GM18498 (cell line): ENCODE results near the gene GABRG2.
"Not testable (repeated sequence)": the region's sequence is repeated elsewhere in the genome, so short reads cannot be mapped to it uniquely, and the experiment has no call there.

Experiments
- ATAC-seq: cut with Tn5 transposase; IDR thresholded peaks from one replicate; pipeline ENCODE4 v1.9.1; 2021; ENCODE audit warnings: mild to moderate bottlenecking, moderate library complexity; ENCODE audit not compliant: unreplicated experiment

GABRG2 gene

DNA sequence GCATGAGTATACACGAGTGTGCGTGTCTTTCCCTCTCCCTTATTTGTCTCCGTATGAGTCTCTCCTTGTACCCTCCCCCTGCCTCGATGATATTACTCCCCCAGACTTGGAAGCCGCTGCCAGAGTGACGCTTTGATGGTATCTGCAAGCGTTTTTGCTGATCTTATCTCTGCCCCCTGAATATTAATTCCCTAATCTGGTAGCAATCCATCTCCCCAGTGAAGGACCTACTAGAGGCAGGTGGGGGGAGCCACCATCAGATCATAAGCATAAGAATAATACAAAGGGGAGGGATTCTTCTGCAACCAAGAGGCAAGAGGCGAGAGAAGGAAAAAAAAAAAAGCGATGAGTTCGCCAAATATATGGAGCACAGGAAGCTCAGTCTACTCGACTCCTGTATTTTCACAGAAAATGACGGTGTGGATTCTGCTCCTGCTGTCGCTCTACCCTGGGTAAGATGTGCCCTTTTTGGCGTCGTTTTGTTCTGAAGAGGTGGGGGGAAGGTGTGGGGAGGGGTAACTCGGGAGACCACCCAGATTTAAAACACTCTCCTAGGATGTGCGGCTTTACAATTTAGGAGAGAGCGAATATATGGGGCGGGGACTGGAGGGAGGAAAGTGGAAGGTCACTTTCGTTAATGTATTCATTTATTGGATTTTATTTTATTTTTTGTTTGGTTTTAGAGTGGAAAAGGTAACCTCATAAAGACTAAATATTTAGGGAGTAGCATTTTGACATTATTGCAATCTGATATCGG lies at the start of gene GABRG2:
TSS of gene GABRG2 (plus strand) at position 119 of the 757 bp plus-strand sequence. CDS start at position 346, 227 bp downstream.
- ATAC-seq, result no peak

DNA sequence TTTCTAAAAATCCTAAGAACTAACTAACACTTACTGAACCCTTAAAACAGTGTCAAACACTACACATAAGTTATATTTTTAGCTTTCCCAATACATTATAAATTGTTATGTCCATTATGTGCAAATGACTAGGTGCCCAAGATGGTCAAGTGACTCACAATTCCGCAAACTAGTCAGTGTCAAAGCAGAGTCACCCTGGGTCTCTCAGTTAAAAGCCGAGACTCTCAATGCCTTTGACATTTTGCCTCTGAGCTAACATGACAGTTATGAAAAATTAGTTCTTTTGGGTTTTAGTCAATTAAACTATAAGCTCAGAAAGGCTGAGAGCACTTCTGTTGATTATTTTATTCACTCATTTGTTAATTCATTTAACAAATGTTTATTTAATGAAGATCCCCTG lies 42.3 kb upstream of the GABRG2 start:
- no peak for ATAC-seq

DNA sequence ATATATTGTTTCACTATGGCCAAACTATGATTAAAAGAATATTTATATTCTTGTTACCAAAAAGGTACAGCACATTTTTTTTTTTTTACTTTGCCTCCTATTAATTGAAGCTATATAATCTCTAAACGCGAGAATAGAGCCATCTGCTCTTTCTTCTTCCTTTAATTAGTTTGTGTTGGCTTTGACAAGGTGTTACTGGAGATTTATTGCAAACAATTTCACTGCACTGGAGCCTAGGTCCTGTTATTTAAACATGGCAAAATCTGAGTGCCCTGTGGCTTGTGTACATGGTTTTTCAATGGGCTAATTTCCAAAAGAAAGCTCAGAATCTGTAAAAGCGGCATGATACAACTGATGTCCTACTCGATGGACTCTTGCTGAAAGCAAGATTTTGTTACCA lies 40.8 kb upstream of the GABRG2 start:
- no peak for ATAC-seq

DNA sequence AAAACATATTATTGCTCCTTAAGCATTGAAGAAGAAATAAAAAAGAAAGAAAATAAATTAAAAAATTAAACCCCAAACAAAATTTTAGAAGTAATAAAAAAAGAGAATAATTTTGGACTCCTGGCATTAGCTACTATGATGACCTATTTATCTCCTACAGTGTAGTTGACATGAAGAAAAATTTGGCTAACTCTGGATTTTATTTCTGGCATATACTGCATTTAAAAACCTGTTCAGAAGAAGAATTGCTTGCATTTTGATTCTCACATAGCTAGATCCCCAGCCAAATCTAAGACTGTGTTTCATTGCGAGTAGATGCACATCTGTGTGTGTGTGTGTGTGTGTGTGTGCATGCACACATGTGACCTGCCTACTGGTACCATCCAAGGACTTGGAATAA lies 30.1 kb upstream of the GABRG2 start:
- no peak for ATAC-seq

DNA sequence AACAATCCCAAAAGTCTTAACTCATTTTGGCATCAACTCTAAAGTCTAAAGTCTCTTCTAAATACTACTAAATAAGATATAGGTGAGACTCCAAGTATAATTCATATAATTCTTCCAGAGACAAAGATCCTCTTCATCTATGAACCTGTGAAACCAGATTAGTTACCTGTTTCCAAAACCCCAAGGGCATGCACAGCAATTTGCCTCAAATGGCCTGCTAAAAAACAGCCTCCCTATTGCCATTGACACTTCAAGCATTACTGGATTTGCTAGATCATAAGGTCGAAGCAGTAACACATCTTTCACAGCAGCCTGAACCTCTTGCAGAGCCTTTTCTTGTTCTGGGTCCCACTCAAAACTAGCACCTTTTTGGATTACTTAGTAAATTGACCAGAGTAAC lies 20.3 kb upstream of the GABRG2 start:
- ATAC-seq, result no peak

DNA sequence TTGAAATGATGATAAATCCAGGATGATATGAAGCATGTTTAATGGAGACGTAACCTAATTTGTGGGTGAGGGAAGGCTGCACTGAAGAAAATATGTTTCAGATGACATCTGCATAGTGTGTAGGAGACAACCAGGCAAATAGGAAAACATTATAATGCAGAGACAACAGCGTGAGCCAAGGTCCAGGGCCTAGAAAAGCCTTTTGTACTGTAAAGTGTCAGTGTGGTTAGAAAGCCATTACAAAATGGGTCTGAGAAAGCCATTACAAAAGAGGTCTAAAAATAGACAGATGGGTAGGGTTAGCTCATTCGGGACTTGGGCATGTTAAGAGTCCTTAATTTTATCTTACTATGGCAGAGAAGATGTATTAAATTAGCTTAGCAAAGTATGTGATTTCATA lies 14.9 kb upstream of the GABRG2 start:
- ATAC-seq, result no peak

GRCh38 chr5:162055095-162055494 lies 12.5 kb upstream of the GABRG2 start:
- ATAC-seq, result not testable (repeated sequence)

GRCh38 chr5:162067162-162067561 lies 411 bp upstream of the GABRG2 start:
- ATAC-seq, result no peak

DNA sequence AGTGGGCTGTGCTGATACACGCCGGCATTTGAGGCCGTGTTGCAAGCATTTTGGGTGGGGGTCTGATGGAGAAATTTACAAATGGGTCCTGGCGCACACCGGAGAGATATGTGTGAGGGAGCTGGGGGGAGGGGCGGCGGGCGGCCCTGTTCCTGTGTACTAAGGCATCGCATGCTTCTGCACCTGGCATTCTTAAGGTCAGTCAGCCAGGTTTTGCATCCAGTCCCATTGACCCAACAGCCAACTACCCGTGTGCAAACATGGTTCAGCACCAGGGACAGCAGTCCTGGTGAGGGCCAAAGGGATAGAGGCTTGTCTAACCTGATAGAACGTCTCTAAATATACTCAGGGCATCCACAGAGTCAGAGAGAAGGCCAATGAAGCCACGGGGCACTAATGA lies 839 bp downstream of the GABRG2 start:
- ATAC-seq, result no peak

- no peak for ATAC-seq
These were observed 1.4 kb downstream of the GABRG2 start for GRCh38 chr5:162068936-162069335.

DNA sequence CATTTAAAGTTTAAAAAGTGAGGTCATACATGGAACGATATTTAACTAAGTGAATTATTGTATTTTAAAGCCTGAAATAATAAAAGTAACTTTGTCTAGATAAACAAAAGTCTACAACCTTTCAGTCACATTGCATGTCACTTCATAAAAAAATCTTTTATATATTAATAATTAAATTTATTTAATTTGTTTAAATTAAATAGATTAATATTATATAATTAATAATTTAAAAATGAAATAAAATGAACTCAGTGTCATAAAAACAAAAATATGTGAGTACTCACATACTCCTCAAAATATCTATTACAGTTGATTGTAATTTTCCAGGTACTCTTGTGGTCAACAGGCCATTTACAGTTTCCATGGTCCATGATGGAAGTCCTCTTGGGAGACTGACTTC lies 11.2 kb downstream of the GABRG2 start:
- no peak for ATAC-seq

- ATAC-seq, result no peak
These were observed 23.8 kb downstream of the GABRG2 start for GRCh38 chr5:162091336-162091735.

DNA sequence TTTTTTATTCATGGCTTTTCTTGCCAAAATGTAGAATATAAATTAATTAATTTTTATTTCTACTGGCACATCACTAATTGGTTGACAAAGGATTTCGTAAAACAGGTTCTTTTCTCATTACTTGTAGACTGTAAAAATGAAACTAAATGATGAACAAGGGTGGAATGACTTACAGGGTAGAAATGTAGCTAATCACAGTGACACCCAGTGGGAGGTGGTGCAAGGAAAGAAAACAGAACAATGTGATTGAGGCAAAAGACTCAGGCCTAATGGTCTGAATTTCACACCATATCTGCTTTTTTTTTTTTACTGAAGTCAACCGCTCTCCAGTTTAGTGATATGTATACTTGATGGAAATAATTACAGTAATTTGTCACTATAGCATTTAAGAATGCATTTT lies 28.9 kb downstream of the GABRG2 start:
- no peak for ATAC-seq

DNA sequence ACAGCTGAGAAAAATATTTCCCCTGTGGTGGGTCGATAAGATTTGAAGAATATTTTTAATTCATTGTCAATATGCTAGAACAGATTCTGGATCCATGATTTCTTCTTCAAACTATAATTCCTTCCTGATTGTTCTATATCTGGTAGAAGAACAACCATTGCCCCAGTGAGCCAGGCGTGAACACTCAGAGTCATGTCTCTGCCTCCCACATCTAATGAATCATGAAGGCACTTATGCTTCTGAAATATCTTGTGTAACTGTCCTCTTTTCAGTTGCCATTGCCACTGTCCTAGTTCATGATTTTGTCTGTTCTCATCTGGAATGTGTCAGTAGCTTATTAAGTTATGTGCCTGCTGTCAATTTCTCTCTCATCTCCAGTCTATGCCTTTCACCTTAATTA lies 40.0 kb downstream of the GABRG2 start:
- ATAC-seq, result no peak

GRCh38 chr5:162119801-162120200 lies 52.2 kb downstream of the GABRG2 start:
- no peak for ATAC-seq

DNA sequence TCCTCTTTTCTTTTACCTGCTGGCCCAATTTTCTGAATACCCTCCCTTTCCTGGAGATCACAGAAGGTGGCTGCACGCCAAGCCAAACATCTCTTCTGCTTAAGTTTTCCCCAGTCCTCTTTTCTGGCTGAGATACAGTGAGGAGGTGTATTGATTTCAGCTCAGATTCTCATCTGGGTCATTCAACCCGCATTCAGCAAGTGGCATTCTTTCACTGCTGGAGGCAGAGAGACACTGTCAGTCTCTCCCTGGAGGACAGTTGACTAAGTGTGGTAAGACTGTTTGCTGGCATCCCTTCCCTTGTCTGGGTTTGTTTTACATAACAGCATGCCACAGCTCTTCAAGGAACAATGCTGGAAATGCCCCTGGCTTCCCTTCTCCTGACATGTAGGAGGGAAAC lies 60.5 kb downstream of the GABRG2 start:
- no peak for ATAC-seq

DNA sequence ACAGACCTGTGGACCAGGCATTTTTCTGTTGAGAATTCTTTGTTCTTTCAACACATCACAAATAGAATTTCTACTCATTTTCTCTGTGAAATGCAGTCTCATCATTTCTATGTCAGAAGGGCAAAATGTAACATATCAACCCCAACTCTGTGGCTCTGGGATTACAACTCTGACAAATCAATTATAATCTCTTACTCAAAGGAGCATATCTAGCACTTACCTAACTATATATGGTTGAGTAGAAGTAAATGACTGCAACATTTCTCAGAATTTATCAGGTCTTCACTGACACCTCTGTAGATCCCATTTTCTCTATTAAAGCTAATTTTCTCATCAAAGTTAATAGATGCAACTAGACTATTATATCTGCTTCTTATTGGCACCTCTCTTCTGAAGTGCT lies 64.8 kb downstream of the GABRG2 start:
- ATAC-seq, result no peak

- no peak for ATAC-seq
These were observed 71.6 kb downstream of the GABRG2 start for GRCh38 chr5:162139190-162139589.

- no peak for ATAC-seq
These were observed 86.7 kb downstream of the GABRG2 start for GRCh38 chr5:162154242-162154641.

DNA sequence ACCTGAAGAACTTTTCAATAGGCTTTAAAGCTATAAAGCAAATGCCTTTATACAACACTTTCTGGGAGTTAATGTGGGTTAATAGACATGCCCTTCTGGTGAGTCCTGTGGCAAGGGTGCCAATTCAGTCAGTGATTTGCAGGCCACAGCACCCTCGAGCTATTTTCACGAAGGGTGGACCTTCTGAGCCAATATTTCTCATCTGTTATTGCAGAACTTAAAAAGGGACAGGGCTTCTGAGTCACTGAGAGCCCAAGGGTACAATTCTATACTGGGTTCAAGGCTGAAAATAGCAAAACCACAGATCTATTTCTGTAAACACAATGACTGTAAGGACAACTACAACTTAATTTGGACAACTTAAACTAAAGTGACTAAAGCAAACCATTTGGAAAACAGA lies 92.8 kb downstream of the GABRG2 start:
- ATAC-seq, result no peak

DNA sequence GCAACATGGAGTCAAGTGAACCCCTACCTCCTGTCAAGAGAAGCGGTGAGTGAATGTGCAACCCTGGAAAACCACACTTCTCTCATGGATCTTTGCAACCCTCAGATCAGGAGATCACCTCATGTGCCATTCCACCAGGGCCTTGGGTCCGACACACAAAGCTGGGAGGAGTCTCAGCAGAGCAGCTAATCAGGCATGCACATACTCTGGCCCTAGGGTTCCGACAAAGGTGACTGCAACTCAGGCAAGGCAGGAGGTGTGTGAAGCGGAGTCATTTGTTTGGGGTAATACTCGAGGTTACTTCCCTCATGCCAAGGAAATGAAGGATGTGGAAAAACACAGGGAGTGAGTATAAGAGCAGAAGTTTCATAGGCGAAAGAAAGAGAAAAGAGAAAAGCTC lies 96.1 kb downstream of the GABRG2 start:
- ATAC-seq, result no peak

GRCh38 chr5:162174358-162174974 lies 106.9 kb downstream of the GABRG2 start:
- no peak for ATAC-seq

- no peak for ATAC-seq
These were observed 119.8 kb downstream of the GABRG2 start for GRCh38 chr5:162187371-162187770.
